Mesenchymal stem cell (in vitro differentiated cells and primary cell): ENCODE results near the gene MAP3K4.

ENCODE experiments used
- DNase-seq: peaks from one replicate; pipeline ENCODE4 v3.0.0-alpha.2; 2013
- H2AFZ ChIP-seq: one replicate; pipeline ENCODE4 v1.6.1; 2013; ENCODE audit warnings: low read depth, mild to moderate bottlenecking, control low read depth, inconsistent platforms, low read length, moderate library complexity
- H2AK5ac ChIP-seq: 2 replicates; pipeline ENCODE4 v1.6.1; 2013; ENCODE audit warnings: low read length, moderate library complexity, mild to moderate bottlenecking, inconsistent platforms; ENCODE audit not compliant: severe bottlenecking
- H2BK120ac ChIP-seq: one replicate; pipeline ENCODE4 v1.6.1; 2013; ENCODE audit warnings: low read depth, mild to moderate bottlenecking, inconsistent platforms, low read length, moderate library complexity
- H2BK12ac ChIP-seq, 2 experiments: one replicate each; pipeline ENCODE4 v1.6.1; 2013; ENCODE audit warnings: inconsistent platforms in 2 of 2, low read length in 2 of 2, mild to moderate bottlenecking in 2 of 2, moderate library complexity in 2 of 2, control low read depth in 1 of 2
- H2BK15ac ChIP-seq: one replicate; pipeline ENCODE4 v1.6.1; 2013; ENCODE audit warnings: mild to moderate bottlenecking, low read depth, inconsistent platforms; ENCODE audit not compliant: poor library complexity, severe bottlenecking
- H2BK5ac ChIP-seq: 2 replicates; pipeline ENCODE4 v1.6.1; 2013; ENCODE audit warnings: low read depth, mild to moderate bottlenecking, low read length, control low read depth, inconsistent platforms; ENCODE audit not compliant: poor library complexity, severe bottlenecking
- H3K14ac ChIP-seq, 2 experiments: one replicate each; pipeline ENCODE4 v1.6.1; 2013; ENCODE audit warnings: inconsistent platforms in 2 of 2, low read length in 2 of 2, control low read depth in 1 of 2, mild to moderate bottlenecking in 1 of 2, moderate library complexity in 1 of 2
- H3K18ac ChIP-seq, 2 experiments: one replicate each; pipeline ENCODE4 v1.6.1; 2013; ENCODE audit warnings: inconsistent platforms in 2 of 2, low read length in 2 of 2, control low read depth in 1 of 2, low read depth in 1 of 2, mild to moderate bottlenecking in 1 of 2
- H3K23ac ChIP-seq, 2 experiments: one replicate each; pipeline ENCODE4 v1.6.1; 2013; ENCODE audit warnings: inconsistent platforms in 2 of 2, low read length in 2 of 2, mild to moderate bottlenecking in 2 of 2, moderate library complexity in 2 of 2, control low read depth in 1 of 2
- H3K27ac ChIP-seq: 2 replicates; pipeline ENCODE4 v1.5.1; 2013; ENCODE audit warnings: mild to moderate bottlenecking, moderate library complexity, low read length, control low read depth, inconsistent platforms; ENCODE audit not compliant: poor library complexity, severe bottlenecking
- H3K27me3 ChIP-seq, 2 experiments: 2 replicates each; pipeline versions ENCODE4 v1.6.1 to v1.7.0; 2013; ENCODE audit warnings: low read length in 2 of 2, mild to moderate bottlenecking in 2 of 2, moderate library complexity in 2 of 2, control low read depth in 1 of 2, inconsistent platforms in 1 of 2; ENCODE audit not compliant: control insufficient read depth in 1 of 2, insufficient read depth in 1 of 2
- H3K36me3 ChIP-seq, 2 experiments: 2 replicates each; pipeline versions ENCODE4 v1.6.1 to v1.7.0; 2013; ENCODE audit warnings: low read length in 2 of 2, control low read depth in 1 of 2, inconsistent platforms in 1 of 2, low read depth in 1 of 2, mild to moderate bottlenecking in 1 of 2; ENCODE audit not compliant: insufficient read depth in 2 of 2, control insufficient read depth in 1 of 2
- H3K4ac ChIP-seq, 2 experiments: one replicate each; pipeline ENCODE4 v1.6.1; 2013; ENCODE audit warnings: inconsistent platforms in 2 of 2, low read length in 2 of 2, mild to moderate bottlenecking in 2 of 2, moderate library complexity in 2 of 2, control low read depth in 1 of 2, low read depth in 1 of 2
- H3K4me1 ChIP-seq: 2 replicates; pipeline ENCODE4 v1.6.1; 2013; ENCODE audit warnings: low read depth, low read length, control low read depth; ENCODE audit not compliant: control insufficient read depth, insufficient read depth
- H3K4me2 ChIP-seq: 2 replicates; pipeline ENCODE4 v1.6.1; 2013; ENCODE audit warnings: low read length, mild to moderate bottlenecking, inconsistent platforms; ENCODE audit not compliant: poor library complexity, severe bottlenecking
- H3K4me3 ChIP-seq, 2 experiments: 2 replicates each; pipeline versions ENCODE4 v1.5.1 to v1.7.0; 2013; ENCODE audit warnings: low read length in 2 of 2, mild to moderate bottlenecking in 2 of 2, control low read depth in 1 of 2, low read depth in 1 of 2; ENCODE audit not compliant: insufficient read depth in 1 of 2
- H3K79me1 ChIP-seq: replicated peaks from 2 replicates; pipeline ENCODE4 v1.6.1; 2013; ENCODE audit warnings: mild to moderate bottlenecking, control low read depth, low read length, inconsistent platforms; ENCODE audit not compliant: poor library complexity, severe bottlenecking
- H3K9ac ChIP-seq: 2 replicates; pipeline ENCODE4 v1.7.0; 2013; ENCODE audit warnings: mild to moderate bottlenecking, low read length, moderate library complexity
- H3K9me3 ChIP-seq: 2 replicates; pipeline ENCODE4 v1.7.0; 2013; ENCODE audit warnings: mild to moderate bottlenecking, low read length; ENCODE audit not compliant: control insufficient read depth
- H4K8ac ChIP-seq: one replicate; pipeline ENCODE4 v1.6.1; 2013; ENCODE audit warnings: inconsistent platforms, mild to moderate bottlenecking, low read length, moderate library complexity
- H4K91ac ChIP-seq: one replicate; pipeline ENCODE4 v1.6.1; 2013; ENCODE audit warnings: mild to moderate bottlenecking, low read length, inconsistent platforms
- WGBS: methylation state at CpG from one replicate; pipeline ENCODE4 v1.1.7; 2013; ENCODE audit warnings: mixed read lengths; 5-methylcytosine and 5-hydroxymethylcytosine counted together

MAP3K4 gene

DNA sequence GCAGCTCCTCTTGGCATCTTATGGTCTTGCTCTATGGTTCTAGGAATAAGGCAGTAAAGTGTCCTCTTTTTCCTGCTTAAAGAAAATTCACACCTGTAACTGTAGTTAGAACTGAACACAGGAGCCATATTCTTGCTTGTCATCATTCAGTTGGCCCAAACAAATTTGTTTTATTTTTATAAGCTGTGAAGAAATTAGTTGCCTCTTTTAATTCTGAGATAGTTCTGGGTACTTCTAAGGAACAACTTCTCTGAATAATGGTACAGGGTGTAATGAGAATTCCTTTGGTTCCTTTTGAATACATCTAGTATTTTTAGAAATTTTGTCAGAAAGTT lies 1.4 kb downstream of the MAP3K4 start:
- Histone ChIP-seq H3K79me1 (peaks cover 12% of the 10 kb centered on the region), H2BK12ac (no peak overlapping the region), H2BK5ac (no peak overlapping the region), H4K8ac (no peak overlapping the region), H3K18ac (no peak overlapping the region), H3K4me3 (peak overlapping the region in 1 of 2 experiments; percentile 90), H3K4ac (no peak overlapping the region), H3K27me3 (no peaks in the 10 kb centered on the region), H2BK120ac (no peak overlapping the region), H4K91ac (no peak overlapping the region), H3K23ac (no peak overlapping the region), H2BK15ac (no peak overlapping the region), H2AFZ (no peak overlapping the region), H2AK5ac (no peak overlapping the region), H3K4me1 (peaks cover 2% of the 10 kb centered on the region), H3K9ac (peak overlapping the region; percentile 92), H3K36me3 (no peaks in the 10 kb centered on the region), H3K4me2 (peak overlapping the region; percentile 11), H3K9me3 (no peaks in the 10 kb centered on the region), H3K27ac (no peak overlapping the region), H3K14ac (no peak overlapping the region)
- DNase-seq: no peak

GRCh38 chr6:160995271-160995670 lies 3.7 kb downstream of the MAP3K4 start:
- H3K36me3 ChIP-seq: no peaks in the 10 kb centered on the region
- no peak overlapping the region for H2BK12ac ChIP-seq
- H3K4me3 ChIP-seq: no peak overlapping the region
- peaks cover 16% of the 10 kb centered on the region for H3K79me1 ChIP-seq
- no peak overlapping the region for H3K18ac ChIP-seq
- no peak overlapping the region for H2BK5ac ChIP-seq
- H3K4ac ChIP-seq: no peak overlapping the region
- no peak overlapping the region for H2AFZ ChIP-seq
- no peak overlapping the region for H3K27ac ChIP-seq
- DNase-seq: no peak
- H4K8ac ChIP-seq: no peak overlapping the region
- H3K9me3 ChIP-seq: no peaks in the 10 kb centered on the region
- no peak overlapping the region for H3K23ac ChIP-seq
- no peak overlapping the region for H2BK15ac ChIP-seq
- 100% methylated on average over 1 of the region's 1 CpG for WGBS
- no peaks in the 10 kb centered on the region for H3K27me3 ChIP-seq
- H4K91ac ChIP-seq: no peak overlapping the region
- H3K4me2 ChIP-seq: no peak overlapping the region
- H2AK5ac ChIP-seq: no peak overlapping the region
- no peak overlapping the region for H3K14ac ChIP-seq
- no peak overlapping the region for H2BK120ac ChIP-seq
- peaks cover 2% of the 10 kb centered on the region for H3K4me1 ChIP-seq
- H3K9ac ChIP-seq: no peak overlapping the region

- H3K36me3 ChIP-seq: no peaks in the 10 kb centered on the region
- no peak overlapping the region for H3K27ac ChIP-seq
- no peak overlapping the region for H3K4me2 ChIP-seq
- peak overlapping the region; percentile 31 for H2AK5ac ChIP-seq
- no peak overlapping the region for H3K9ac ChIP-seq
- H2BK12ac ChIP-seq: no peak overlapping the region
- no peak overlapping the region for H3K14ac ChIP-seq
- H3K4me3 ChIP-seq: no peak overlapping the region
- WGBS: 88% methylated on average over 3 of the region's 4 CpGs
- peaks cover 16% of the 10 kb centered on the region for H3K79me1 ChIP-seq
- no peak overlapping the region for H3K18ac ChIP-seq
- H3K27me3 ChIP-seq: no peaks in the 10 kb centered on the region
- H4K8ac ChIP-seq: no peak overlapping the region
- no peak overlapping the region for H2BK15ac ChIP-seq
- H2BK120ac ChIP-seq: no peak overlapping the region
- no peaks in the 10 kb centered on the region for H3K9me3 ChIP-seq
- peaks cover 2% of the 10 kb centered on the region for H3K4me1 ChIP-seq
- H2BK5ac ChIP-seq: no peak overlapping the region
- no peak overlapping the region for H3K23ac ChIP-seq
- H2AFZ ChIP-seq: no peak overlapping the region
- DNase-seq: no peak
- H3K4ac ChIP-seq: no peak overlapping the region
- no peak overlapping the region for H4K91ac ChIP-seq
Observed at GRCh38 chr6:160996131-160996601, 4.6 kb downstream of the MAP3K4 start.

GRCh38 chr6:160998217-160998616 lies 6.6 kb downstream of the MAP3K4 start:
- H3K14ac ChIP-seq: no peak overlapping the region
- H2AK5ac ChIP-seq: no peak overlapping the region
- no peak overlapping the region for H3K9ac ChIP-seq
- H2BK15ac ChIP-seq: no peak overlapping the region
- H3K4me1 ChIP-seq: peaks cover 2% of the 10 kb centered on the region
- H3K9me3 ChIP-seq: no peaks in the 10 kb centered on the region
- DNase-seq: no peak
- no peak overlapping the region for H2BK120ac ChIP-seq
- no peaks in the 10 kb centered on the region for H3K36me3 ChIP-seq
- no peaks in the 10 kb centered on the region for H3K27me3 ChIP-seq
- no CpG with 5 or more reads among the region's 3 CpGs for WGBS
- peaks cover 17% of the 10 kb centered on the region for H3K79me1 ChIP-seq
- H3K4me3 ChIP-seq: no peak overlapping the region
- H4K91ac ChIP-seq: no peak overlapping the region
- H3K4ac ChIP-seq: no peak overlapping the region
- no peak overlapping the region for H2AFZ ChIP-seq
- H3K27ac ChIP-seq: no peak overlapping the region
- no peak overlapping the region for H3K4me2 ChIP-seq
- no peak overlapping the region for H2BK12ac ChIP-seq
- H3K18ac ChIP-seq: no peak overlapping the region
- no peak overlapping the region for H2BK5ac ChIP-seq
- H3K23ac ChIP-seq: no peak overlapping the region
- no peak overlapping the region for H4K8ac ChIP-seq
